ENCODE data around the gene FAM181A. TPM values are rescaled to one million over a fixed set of nuclear protein-coding genes. Genes with fewer than 3 reads are reported as not detected.

FAM181A gene
- total and polyA plus RNA-seq, 2 experiments from 2014 or later = not detected

DNA sequence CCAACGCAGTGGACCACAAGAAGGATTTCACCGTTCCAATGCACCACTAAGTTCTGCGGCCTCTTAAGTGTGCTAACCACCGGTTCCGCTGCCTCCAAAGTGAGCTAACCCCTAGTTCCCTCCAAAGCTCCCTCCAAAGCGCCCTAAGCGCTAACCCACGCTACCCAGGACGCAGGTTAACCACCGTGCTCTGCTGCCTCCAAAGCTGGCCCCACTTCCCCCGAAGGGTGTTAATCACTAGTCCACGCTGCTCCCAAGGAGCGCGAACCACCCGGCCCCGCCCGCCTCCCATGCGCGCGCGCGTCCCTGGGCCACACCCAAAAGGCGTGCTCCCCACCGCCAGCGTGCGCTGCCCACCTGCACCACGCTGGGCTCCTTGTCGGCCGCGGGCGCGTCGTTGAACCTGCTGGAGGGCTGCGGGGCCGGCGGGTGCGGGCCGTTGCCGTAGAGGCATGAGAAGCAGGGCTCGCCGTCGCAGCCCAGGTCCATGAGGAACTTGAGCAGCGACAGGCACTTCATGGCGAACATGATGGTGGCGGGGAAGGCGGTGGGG is 11.7 kb downstream of the FAM181A start:
- Histone ChIP-seq H3K9me2 (ENCODE audit: insufficient read depth) (no peaks in the 10 kb centered on the region), H3K27me3 (ENCODE audit: insufficient read depth) (peaks cover 17% of the 10 kb centered on the region), H3K27ac (ENCODE audit: low read depth) (no peak overlapping the region), H3F3A (replicated peaks; ENCODE audit: low read depth) (0 out of 2 replicates have a peak, but pooled peaks cover 3% of the 10 kb centered on the region), H3K79me2 (replicated peaks; ENCODE audit: insufficient read depth) (no peaks in the 10 kb centered on the region), H3K36me3 (ENCODE audit: insufficient read depth) (no peaks in the 10 kb centered on the region), H3K4me3 (peak overlapping the region; percentile 55), H3K4me2 (peak overlapping the region; percentile 73), H2AFZ (peak overlapping the region; percentile 95), H3K4me1 (ENCODE audit: insufficient read depth) (no peaks in the 10 kb centered on the region), H4K20me1 (replicated peaks; ENCODE audit: insufficient read depth) (no peaks in the 10 kb centered on the region)
- no peaks in the 10 kb centered on the region; the same call in 2 of the 3 replicates for H3K36me3 Mint-ChIP-seq (ENCODE audit: low read depth)
- H3K4me1 Mint-ChIP-seq = peaks cover 20% of the 10 kb centered on the region
- peak overlapping the region; percentile 64 for H3K4me3 Mint-ChIP-seq
- peaks cover 3% of the 10 kb centered on the region; the same call in 1 of the 3 replicates for H3K9me3 Mint-ChIP-seq
- H3K27ac Mint-ChIP-seq = no peak overlapping the region
- peak; percentile 11 for ATAC-seq
- DNase-seq (ENCODE audit: low spot score) = peak; percentile 47
- peaks cover 44% of the 10 kb centered on the region for H3K27me3 Mint-ChIP-seq (ENCODE audit: insufficient read depth, low read depth, poor library complexity)
- no peak for TF ChIP-seq CREB1 (CRISPR knock-in tag; IDR thresholded peaks at IDR 0.05; ENCODE audit: low read depth)
- TF ChIP-seq, protein P1, sequence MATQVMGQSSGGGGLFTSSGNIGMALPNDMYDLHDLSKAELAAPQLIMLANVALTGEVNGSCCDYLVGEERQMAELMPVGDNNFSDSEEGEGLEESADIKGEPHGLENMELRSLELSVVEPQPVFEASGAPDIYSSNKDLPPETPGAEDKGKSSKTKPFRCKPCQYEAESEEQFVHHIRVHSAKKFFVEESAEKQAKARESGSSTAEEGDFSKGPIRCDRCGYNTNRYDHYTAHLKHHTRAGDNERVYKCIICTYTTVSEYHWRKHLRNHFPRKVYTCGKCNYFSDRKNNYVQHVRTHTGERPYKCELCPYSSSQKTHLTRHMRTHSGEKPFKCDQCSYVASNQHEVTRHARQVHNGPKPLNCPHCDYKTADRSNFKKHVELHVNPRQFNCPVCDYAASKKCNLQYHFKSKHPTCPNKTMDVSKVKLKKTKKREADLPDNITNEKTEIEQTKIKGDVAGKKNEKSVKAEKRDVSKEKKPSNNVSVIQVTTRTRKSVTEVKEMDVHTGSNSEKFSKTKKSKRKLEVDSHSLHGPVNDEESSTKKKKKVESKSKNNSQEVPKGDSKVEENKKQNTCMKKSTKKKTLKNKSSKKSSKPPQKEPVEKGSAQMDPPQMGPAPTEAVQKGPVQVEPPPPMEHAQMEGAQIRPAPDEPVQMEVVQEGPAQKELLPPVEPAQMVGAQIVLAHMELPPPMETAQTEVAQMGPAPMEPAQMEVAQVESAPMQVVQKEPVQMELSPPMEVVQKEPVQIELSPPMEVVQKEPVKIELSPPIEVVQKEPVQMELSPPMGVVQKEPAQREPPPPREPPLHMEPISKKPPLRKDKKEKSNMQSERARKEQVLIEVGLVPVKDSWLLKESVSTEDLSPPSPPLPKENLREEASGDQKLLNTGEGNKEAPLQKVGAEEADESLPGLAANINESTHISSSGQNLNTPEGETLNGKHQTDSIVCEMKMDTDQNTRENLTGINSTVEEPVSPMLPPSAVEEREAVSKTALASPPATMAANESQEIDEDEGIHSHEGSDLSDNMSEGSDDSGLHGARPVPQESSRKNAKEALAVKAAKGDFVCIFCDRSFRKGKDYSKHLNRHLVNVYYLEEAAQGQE (IDR thresholded peaks at IDR 0.05; ENCODE audit: unreplicated experiment) = no peak
- TF ChIP-seq ZNF114 (CRISPR knock-in tag; IDR thresholded peaks at IDR 0.05) = no peak
- no peak for TF ChIP-seq EZH2 (IDR thresholded peaks at IDR 0.05; ENCODE audit: low read depth, unreplicated experiment)
- TF ChIP-seq NANOG (IDR thresholded peaks at IDR 0.05; ENCODE audit: borderline replicate concordance) = no peak
- TF ChIP-seq STAT1 (IDR thresholded peaks at IDR 0.05; ENCODE audit: unreplicated experiment) = no peak
- TF ChIP-seq, protein P2, sequence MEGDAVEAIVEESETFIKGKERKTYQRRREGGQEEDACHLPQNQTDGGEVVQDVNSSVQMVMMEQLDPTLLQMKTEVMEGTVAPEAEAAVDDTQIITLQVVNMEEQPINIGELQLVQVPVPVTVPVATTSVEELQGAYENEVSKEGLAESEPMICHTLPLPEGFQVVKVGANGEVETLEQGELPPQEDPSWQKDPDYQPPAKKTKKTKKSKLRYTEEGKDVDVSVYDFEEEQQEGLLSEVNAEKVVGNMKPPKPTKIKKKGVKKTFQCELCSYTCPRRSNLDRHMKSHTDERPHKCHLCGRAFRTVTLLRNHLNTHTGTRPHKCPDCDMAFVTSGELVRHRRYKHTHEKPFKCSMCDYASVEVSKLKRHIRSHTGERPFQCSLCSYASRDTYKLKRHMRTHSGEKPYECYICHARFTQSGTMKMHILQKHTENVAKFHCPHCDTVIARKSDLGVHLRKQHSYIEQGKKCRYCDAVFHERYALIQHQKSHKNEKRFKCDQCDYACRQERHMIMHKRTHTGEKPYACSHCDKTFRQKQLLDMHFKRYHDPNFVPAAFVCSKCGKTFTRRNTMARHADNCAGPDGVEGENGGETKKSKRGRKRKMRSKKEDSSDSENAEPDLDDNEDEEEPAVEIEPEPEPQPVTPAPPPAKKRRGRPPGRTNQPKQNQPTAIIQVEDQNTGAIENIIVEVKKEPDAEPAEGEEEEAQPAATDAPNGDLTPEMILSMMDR (conservative IDR thresholded peaks at IDR 0.05; ENCODE audit: low read depth in 2 of 2) = no peak
- no peak for TF ChIP-seq ZNF462 (CRISPR knock-in tag; IDR thresholded peaks at IDR 0.05)
- TF ChIP-seq JUNB (IDR thresholded peaks at IDR 0.05; ENCODE audit: unreplicated experiment) = no peak
- TF ChIP-seq POLR2AphosphoS5 (IDR thresholded peaks at IDR 0.05; ENCODE audit: low read depth) = no peak
- TF ChIP-seq ZNF331 (CRISPR knock-in tag; IDR thresholded peaks at IDR 0.05; ENCODE audit: low read depth) = no peak
- no peak for TF ChIP-seq ETS1 (IDR thresholded peaks at IDR 0.05)
- no peak for TF ChIP-seq EZH2phosphoT487 (IDR thresholded peaks at IDR 0.05; ENCODE audit: unreplicated experiment)
